NCI-H187 treated with DMSO at 0.1 percent for 48 hours (cell line): ENCODE data around the gene APBA1.
"Not testable (repeated sequence)": the region's sequence is repeated elsewhere in the genome, so short reads cannot be mapped to it uniquely, and the experiment has no call there.

Experiments used
- DNase-seq: peaks from one replicate; lab custom pipeline; 2025; lab: John Stamatoyannopoulos, UW

APBA1 gene

GRCh38 chr9:69443178-69443577 is 229.0 kb downstream of the APBA1 start:
- DNase-seq: peak; percentile 8

GRCh38 chr9:69442486-69442885 is 229.7 kb downstream of the APBA1 start:
- DNase-seq: no peak

- not testable (repeated sequence) for DNase-seq
Observed at GRCh38 chr9:69440254-69440955, 231.8 kb downstream of the APBA1 start.

DNA sequence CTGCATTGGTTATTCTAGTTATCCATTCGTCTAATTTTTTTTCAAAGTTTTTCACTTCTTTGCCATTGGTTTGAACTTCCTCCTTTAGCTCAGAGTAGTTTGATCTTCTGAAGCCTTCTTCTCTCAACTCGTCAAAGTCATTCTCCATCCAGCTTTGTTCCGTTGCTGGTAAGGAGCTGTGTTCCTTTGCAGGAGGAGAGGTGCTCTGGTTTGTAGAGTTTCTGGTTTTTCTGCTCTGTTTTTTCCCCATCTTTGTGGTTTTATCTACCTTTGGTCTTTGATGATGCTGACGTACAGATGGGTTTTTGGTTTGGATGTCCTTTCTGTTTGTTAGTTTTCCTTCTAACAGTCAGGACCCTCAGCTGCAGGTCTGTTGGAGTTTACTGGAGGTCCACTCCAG is 232.5 kb downstream of the APBA1 start:
- DNase-seq: not testable (repeated sequence)

GRCh38 chr9:69433968-69434367 is 238.2 kb downstream of the APBA1 start:
- no peak for DNase-seq

GRCh38 chr9:69433392-69433791 is 238.8 kb downstream of the APBA1 start:
- DNase-seq: no peak

DNA sequence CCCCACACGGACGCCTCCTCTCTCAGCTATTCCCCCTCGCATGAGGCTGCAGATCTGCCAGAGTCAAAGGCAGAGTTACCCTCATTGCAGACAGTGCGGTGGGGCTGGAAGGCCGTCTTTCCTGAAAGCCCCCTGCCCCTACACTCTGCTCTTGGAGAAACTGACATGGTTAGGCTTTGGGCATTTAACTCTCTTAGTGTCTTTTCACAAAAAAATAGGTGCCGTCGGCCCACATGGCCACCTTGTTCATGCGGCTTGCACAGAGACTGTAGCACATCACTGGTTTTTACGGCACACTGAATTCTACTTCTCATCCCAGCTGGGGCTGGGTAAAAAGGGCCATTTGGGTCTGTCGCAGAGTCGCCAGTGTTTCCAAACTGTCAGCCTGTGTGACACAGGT is 239.5 kb downstream of the APBA1 start:
- DNase-seq: no peak

GRCh38 chr9:69431777-69432176 is 240.4 kb downstream of the APBA1 start:
- no peak for DNase-seq

GRCh38 chr9:69431203-69431602 is 241.0 kb downstream of the APBA1 start:
- no peak for DNase-seq

- DNase-seq: no peak
Observed at GRCh38 chr9:69430206-69430605, 242.0 kb downstream of the APBA1 start.

- DNase-seq: no peak
Observed at GRCh38 chr9:69429281-69429680, 242.9 kb downstream of the APBA1 start.

- DNase-seq: no peak
Observed at GRCh38 chr9:69428017-69428785, 244.0 kb downstream of the APBA1 start.

DNA sequence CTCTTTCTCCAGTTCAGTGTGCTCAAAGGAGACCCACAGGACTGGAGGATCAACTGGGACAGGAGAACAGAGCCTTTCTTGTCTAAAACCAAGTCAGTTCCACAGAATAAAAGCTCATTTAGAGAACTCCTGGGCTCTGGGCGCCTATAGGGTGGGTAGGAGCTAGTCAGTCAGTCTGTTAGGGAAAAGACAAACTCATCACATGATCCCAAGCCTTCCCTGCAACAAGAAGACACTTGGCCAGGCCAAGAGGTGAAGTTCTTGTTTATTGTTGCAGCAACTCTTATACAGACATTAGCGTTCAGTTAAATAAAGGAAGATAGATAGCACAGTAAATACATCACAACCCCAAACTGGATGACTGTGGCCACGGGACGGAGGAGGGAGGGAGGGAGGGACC is 244.9 kb downstream of the APBA1 start:
- DNase-seq: no peak

DNA sequence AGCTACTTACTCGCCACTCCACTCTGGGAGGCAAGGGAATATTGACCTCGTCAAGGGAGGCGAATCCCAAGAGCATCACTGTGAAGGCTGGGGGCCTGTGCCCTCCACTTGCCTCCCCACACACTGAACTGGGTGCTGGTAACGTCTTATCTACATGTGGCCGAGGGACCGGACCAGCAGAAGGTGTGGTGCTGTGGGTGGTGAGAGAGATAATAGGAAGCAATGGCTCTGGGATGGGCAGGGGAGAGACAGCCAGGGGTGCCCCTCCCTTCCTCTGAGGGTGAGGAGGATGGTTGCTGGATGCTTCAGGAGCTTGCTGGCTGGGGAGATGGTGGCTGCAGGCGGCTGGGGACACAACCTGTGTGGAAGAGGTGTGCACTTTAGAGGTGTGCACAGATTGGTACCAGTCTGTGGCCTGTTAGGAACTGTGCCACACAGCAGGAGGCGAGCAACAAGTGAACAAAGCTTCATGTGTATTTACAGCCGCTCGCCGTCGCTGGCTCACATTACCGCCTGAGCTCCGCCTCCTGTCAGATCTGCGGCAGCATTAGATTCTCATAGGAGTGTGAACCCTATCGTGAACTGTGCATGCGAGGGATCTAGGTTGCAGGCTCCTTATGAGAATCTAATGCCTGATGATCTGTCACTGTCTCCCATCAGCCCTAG is 246.9 kb downstream of the APBA1 start:
- no peak for DNase-seq

- peak; percentile 15 for DNase-seq
Observed at GRCh38 chr9:69421908-69422801, 250.0 kb downstream of the APBA1 start.

DNA sequence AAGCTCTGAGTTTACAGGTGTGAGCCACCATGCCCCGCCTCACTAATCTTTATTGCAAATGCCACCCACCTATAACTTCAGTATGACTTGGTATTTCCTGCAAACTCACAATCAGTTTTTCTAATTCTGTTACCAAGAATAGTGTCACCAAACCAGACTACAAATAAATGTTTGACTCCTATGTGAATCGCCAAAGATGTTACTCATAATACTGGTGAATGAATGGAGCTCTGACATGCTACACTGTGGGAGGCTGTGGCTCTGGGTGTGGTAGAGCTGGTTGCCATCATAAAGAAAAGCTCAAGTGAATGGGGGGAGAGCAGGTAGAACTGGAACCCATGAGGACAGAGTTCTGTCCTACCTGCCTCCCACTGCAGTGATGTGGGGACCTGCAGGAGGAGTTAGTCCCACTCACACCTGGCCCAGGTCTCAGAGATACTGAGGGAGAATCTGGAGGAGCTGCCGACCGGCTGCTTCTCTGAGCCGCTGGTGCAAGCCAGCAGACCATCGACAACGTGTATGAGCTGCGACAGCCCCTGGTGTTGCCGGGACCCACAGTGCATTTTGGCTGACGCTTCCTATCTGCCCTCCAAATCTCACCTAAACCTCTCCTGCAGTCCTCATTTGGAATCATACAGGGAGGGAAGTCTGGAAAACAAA is 251.4 kb downstream of the APBA1 start:
- DNase-seq: no peak

GRCh38 chr9:69412741-69413150 is 259.4 kb downstream of the APBA1 start:
- DNase-seq: no peak

- DNase-seq: no peak
Observed at GRCh38 chr9:69411931-69412740, 260.0 kb downstream of the APBA1 start.

DNA sequence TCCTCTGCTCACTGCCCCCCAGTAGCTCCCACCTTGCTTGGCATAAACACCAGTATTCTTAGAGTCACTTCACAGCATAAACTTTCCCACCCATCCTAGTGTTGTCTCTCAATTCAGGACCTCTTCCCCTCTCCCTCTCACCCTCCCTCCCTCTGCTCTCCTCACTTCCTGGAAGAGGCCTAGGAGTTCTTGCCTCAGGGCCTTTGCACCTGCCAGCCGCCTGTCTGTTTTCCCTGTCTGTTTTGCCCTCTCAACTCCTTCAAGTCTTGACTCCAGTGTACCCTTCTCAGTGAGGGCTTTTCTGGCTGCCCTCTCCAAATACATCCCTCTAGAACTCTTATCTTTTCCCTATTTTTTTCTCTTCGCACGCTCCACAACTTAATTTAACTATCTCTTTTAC is 260.9 kb downstream of the APBA1 start:
- DNase-seq: no peak

DNA sequence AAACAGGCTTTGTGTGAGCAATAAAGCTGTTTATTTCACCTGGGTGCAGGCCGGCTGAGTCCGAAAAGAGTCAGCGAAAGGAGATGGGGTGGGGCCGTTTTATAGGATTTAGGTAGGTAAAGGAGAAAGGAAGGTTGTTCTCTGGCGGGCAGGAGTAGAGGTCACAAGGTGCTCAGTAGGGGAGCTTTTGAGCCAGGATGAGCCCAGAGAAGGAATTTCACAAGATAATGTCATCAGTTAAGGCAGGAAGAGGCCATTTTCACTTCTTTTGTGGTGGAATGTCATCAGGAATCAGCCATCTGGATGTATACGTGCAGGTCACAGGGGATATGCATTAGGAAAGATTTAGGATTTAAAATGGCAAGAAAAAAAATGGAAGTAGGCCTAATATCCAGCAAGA is 262.2 kb downstream of the APBA1 start:
- not testable (repeated sequence) for DNase-seq

- no peak for DNase-seq
Observed at GRCh38 chr9:69400470-69400869, 271.7 kb downstream of the APBA1 start.
